Dermis blood vessel endothelial cell (primary cell): ENCODE measurements around the gene CNGA2. TPM values are rescaled to one million over a fixed set of nuclear protein-coding genes. Genes with fewer than 3 reads are reported as not detected.
"Not testable (repeated sequence)": the region's sequence is repeated elsewhere in the genome, so short reads cannot be mapped to it uniquely, and the experiment has no call there.

Experiments
- DNase-seq: peaks from one replicate; pipeline ENCODE4 v3.0.0; 2010
- total RNA-seq: library from RNA; depleted of rRNA; stranded (reverse); fragments of >200 nt; gene quantifications from 2 replicates; pipeline ENCODE4 v1.2.3, GENCODE V29; 2014

CNGA2 gene
- not detected in 2 replicates for total RNA-seq

- no peak for DNase-seq
Observed at GRCh38 chrX:151734446-151734845, at the start of gene CNGA2. Gene CNGA2, plus strand, starts transcription at chrX:151734746. Its CDS starts 3,738 bp downstream, at chrX:151738484.

- DNase-seq, result no peak
Observed at GRCh38 chrX:151687635-151688034, 46.9 kb upstream of the CNGA2 start.

- no peak for DNase-seq
Observed at GRCh38 chrX:151688695-151689094, 45.9 kb upstream of the CNGA2 start.

- DNase-seq, result no peak
Observed at GRCh38 chrX:151692825-151693224, 41.7 kb upstream of the CNGA2 start.

GRCh38 chrX:151694121-151694520, 40.4 kb upstream of the CNGA2 start:
- no peak for DNase-seq

GRCh38 chrX:151694661-151695582, 39.6 kb upstream of the CNGA2 start, which contains the start of gene PRRG3:
Gene PRRG3, plus strand, starts transcription at chrX:151695458. Its CDS starts 3,357 bp downstream, at chrX:151698815.
- no peak for DNase-seq

GRCh38 chrX:151695583-151696340, 38.8 kb upstream of the CNGA2 start:
- DNase-seq, result no peak

GRCh38 chrX:151697082-151697481, 37.5 kb upstream of the CNGA2 start:
- not testable (repeated sequence) for DNase-seq

GRCh38 chrX:151697522-151697921, 37.0 kb upstream of the CNGA2 start:
- DNase-seq, result no peak

- no peak for DNase-seq
Observed at GRCh38 chrX:151698485-151698884, 36.1 kb upstream of the CNGA2 start.

- no peak for DNase-seq
Observed at GRCh38 chrX:151699746-151700145, 34.8 kb upstream of the CNGA2 start.

- no peak for DNase-seq
Observed at GRCh38 chrX:151700581-151700980, 34.0 kb upstream of the CNGA2 start.

GRCh38 chrX:151701071-151701470, 33.5 kb upstream of the CNGA2 start:
- DNase-seq, result no peak

- no peak for DNase-seq
Observed at GRCh38 chrX:151701531-151701930, 33.0 kb upstream of the CNGA2 start.

GRCh38 chrX:151702026-151702714, 32.4 kb upstream of the CNGA2 start:
- DNase-seq, result no peak

- DNase-seq, result no peak
Observed at GRCh38 chrX:151702741-151703340, 31.7 kb upstream of the CNGA2 start.

GRCh38 chrX:151703487-151703886, 31.1 kb upstream of the CNGA2 start:
- DNase-seq, result peak; percentile 20

GRCh38 chrX:151704041-151704663, 30.4 kb upstream of the CNGA2 start:
- DNase-seq, result peak; percentile 2

- DNase-seq, result no peak
Observed at GRCh38 chrX:151708821-151709220, 25.7 kb upstream of the CNGA2 start.

- DNase-seq, result no peak
Observed at GRCh38 chrX:151710457-151710856, 24.1 kb upstream of the CNGA2 start.

GRCh38 chrX:151711154-151711553, 23.4 kb upstream of the CNGA2 start:
- no peak for DNase-seq

GRCh38 chrX:151711787-151712186, 22.8 kb upstream of the CNGA2 start:
- DNase-seq, result peak; percentile 50
